ENCODE measurements around the gene TMEM183A.

The TMEM183A gene

DNA sequence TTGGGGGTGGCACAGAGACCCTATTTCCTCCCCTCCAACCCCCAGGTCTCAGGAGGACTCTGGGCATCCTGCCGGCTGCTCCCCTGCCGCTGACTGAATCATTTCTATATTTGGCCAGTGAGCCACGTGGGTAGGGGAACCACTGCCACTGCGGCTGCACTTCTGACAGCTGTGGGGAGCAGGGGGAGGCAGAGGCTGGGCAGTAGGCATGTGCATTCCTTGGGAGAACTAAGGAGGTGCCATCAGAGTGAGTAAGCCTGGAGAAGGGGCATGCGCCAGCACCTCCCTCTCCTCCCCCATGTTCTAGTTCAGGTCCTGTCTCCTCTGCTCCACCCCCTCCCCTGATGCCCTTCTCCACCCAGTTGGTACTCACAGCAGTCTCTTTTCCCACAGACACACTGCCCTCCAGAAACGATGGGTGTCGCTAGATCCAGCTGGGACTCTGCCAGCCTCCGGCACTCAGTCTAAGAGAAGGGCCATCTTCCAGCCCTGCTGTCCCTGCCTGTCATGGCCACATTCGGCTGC, 31.1 kb downstream of the TMEM183A start:
- ATAC-seq (ENCODE audit: low read depth), result peak; percentile 90

DNA sequence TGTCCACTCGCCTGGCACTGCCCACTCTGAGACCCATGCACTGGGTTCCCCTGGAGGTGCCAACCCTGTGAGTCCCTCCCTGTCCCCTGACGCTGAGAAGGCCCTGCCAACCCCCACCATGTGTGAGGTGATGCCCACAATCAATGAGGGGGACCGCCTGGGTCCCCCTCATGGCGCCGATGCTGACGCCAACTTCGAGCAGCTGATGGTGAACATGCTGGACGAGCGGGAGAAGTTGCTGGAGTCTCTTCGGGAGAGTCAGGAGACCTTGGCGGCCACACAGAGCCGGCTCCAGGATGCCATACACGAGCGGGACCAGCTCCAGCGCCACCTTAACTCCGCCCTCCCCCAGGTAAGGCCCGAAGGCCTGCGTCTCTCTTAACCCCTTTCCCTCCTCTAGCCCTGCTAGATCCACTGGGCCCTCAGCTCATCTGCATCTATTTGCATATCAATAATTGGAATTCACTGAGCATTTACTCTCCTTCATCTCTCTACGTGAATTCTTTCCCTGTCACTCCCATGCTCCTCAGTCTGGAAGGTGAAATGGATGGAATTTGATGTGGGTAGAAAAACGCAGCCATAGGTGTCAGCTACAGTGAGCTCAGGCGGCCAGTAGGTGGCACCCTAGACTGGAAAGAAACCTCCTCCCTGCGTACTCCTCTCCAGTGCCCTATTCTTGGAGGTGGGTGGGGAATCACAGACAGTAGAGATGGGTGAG, 31.9 kb downstream of the TMEM183A start:
- DNase-seq (ENCODE audit: low spot score) (peak; percentile 56), ATAC-seq (ENCODE audit: low read depth) (peak; percentile 61)
- Histone ChIP-seq H3K36me3 (ENCODE audit: low read depth) (no peaks in the 10 kb centered on the region), H3K27me3 (ENCODE audit: insufficient read depth, poor library complexity, severe bottlenecking) (no peaks in the 10 kb centered on the region), H3K4me3 (ENCODE audit: severe bottlenecking) (no peak overlapping the region), H3K4me1 (ENCODE audit: insufficient read depth, poor library complexity, severe bottlenecking) (peaks cover 8% of the 10 kb centered on the region), H3K9me3 (ENCODE audit: severe bottlenecking) (no peaks in the 10 kb centered on the region), H3K27ac (ENCODE audit: poor library complexity, severe bottlenecking) (no peak overlapping the region)
- TF ChIP-seq, protein P1, sequence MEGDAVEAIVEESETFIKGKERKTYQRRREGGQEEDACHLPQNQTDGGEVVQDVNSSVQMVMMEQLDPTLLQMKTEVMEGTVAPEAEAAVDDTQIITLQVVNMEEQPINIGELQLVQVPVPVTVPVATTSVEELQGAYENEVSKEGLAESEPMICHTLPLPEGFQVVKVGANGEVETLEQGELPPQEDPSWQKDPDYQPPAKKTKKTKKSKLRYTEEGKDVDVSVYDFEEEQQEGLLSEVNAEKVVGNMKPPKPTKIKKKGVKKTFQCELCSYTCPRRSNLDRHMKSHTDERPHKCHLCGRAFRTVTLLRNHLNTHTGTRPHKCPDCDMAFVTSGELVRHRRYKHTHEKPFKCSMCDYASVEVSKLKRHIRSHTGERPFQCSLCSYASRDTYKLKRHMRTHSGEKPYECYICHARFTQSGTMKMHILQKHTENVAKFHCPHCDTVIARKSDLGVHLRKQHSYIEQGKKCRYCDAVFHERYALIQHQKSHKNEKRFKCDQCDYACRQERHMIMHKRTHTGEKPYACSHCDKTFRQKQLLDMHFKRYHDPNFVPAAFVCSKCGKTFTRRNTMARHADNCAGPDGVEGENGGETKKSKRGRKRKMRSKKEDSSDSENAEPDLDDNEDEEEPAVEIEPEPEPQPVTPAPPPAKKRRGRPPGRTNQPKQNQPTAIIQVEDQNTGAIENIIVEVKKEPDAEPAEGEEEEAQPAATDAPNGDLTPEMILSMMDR (IDR thresholded peaks at IDR 0.05; ENCODE audit: poor library complexity, severe bottlenecking), result peak; percentile 88

More for the DNA sequence above, 31.1 kb downstream of the TMEM183A start:
- DNase-seq (ENCODE audit: low spot score), result peak; percentile 79
- no peaks in the 10 kb centered on the region for H3K36me3 ChIP-seq (ENCODE audit: low read depth)
- no peaks in the 10 kb centered on the region for H3K27me3 ChIP-seq (ENCODE audit: insufficient read depth, poor library complexity, severe bottlenecking)
- H3K4me1 ChIP-seq (ENCODE audit: insufficient read depth, poor library complexity, severe bottlenecking), result peaks cover 8% of the 10 kb centered on the region
- no peak overlapping the region for H3K4me3 ChIP-seq (ENCODE audit: severe bottlenecking)
- H3K9me3 ChIP-seq (ENCODE audit: severe bottlenecking), result no peaks in the 10 kb centered on the region
- TF ChIP-seq, protein P1 (IDR thresholded peaks at IDR 0.05; ENCODE audit: poor library complexity, severe bottlenecking), result no peak
- H3K27ac ChIP-seq (ENCODE audit: poor library complexity, severe bottlenecking), result no peak overlapping the region

DNA sequence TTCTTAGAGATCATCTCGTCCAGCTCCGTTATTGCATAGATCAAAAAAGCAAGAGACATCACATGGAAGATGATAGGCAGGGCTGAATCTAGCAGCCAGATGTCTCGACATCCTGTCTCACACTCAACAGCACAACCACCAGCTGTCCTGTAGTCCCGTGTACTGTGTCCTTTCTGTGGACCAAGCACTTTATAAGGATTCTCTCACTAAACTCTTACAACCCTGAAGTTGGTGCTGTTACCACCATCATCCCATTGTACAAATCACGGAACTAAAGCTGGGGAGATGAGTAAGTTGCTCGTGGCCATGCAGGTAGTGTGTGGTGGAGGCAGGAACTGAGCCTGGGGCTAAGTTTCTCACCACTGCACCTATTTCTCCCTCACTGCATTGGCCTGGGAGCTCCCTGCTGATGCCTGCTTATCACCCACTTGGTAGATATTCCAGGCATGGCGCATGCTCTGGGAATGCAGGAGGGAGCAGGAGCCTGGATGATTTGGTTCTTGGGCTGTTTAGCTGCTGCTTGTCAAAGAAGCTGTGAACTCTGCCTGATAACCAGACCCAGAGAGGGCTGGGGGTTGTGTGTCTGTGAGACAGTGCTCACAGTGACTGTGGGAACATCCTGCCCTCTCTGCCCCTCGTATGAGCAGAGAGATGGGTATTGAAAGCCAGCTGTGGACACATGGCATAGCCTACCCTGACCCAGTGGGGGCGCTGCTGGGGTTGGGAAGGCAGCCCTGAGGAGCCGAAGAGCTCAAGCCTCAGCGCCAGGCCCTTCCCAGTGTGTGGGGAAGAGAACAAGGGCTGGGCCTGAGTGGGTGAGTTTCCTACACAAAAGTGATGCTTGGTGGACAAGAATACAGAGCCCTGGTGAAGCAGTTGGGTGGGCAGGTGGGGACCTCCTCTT, 32.7 kb downstream of the TMEM183A start:
- peaks cover 8% of the 10 kb centered on the region for H3K4me1 ChIP-seq (ENCODE audit: insufficient read depth, poor library complexity, severe bottlenecking)
- H3K27me3 ChIP-seq (ENCODE audit: insufficient read depth, poor library complexity, severe bottlenecking), result no peaks in the 10 kb centered on the region
- DNase-seq (ENCODE audit: low spot score) (peak; percentile 42), ATAC-seq (ENCODE audit: low read depth) (no peak)
- H3K4me3 ChIP-seq (ENCODE audit: severe bottlenecking), result no peak overlapping the region
- TF ChIP-seq, protein P1 (IDR thresholded peaks at IDR 0.05; ENCODE audit: poor library complexity, severe bottlenecking), result peak; percentile 64
- H3K27ac ChIP-seq (ENCODE audit: poor library complexity, severe bottlenecking), result no peak overlapping the region
- H3K9me3 ChIP-seq (ENCODE audit: severe bottlenecking), result no peaks in the 10 kb centered on the region
- H3K36me3 ChIP-seq (ENCODE audit: low read depth), result no peaks in the 10 kb centered on the region

DNA sequence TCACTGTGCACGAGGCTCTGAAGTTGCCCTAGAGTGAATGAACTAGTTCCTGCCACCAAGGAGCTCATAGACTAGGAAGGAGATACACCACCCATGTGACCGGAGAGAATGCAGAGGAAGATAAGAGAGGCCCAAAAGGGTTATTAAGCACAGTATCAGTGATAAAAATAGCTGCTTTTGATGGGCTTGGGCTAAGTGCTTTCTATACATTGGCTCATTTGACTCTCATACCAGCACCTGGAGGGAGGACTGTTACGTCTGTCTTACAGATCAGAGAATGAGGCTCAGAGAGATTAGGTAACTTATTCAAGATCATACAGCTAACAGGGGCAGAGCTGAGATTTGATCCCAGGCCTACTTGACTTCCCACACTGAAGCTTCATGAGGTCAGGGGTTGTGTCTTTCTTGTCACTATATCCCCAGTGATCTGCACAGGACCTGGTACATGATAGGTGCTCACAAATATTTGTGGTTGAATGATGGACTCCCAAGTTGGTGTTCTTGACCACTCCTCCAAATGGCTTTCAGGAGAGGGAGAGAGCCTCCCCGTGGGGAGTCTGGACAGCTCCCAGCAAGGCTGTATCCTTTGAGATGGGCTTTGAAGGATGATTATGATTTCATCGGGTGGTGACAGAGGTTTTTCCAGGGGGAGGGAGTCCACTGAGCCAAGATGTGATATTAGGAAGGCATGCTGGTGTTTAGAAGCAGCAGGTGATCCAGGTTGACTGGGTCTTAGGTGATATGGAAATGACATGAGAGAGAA, 33.5 kb downstream of the TMEM183A start:
- DNase-seq (ENCODE audit: low spot score), result no peak
- no peak for ATAC-seq (ENCODE audit: low read depth)
- Histone ChIP-seq H3K36me3 (ENCODE audit: low read depth) (no peaks in the 10 kb centered on the region), H3K4me1 (ENCODE audit: insufficient read depth, poor library complexity, severe bottlenecking) (peaks cover 8% of the 10 kb centered on the region), H3K4me3 (ENCODE audit: severe bottlenecking) (no peak overlapping the region), H3K27ac (ENCODE audit: poor library complexity, severe bottlenecking) (no peak overlapping the region), H3K27me3 (ENCODE audit: insufficient read depth, poor library complexity, severe bottlenecking) (no peaks in the 10 kb centered on the region), H3K9me3 (ENCODE audit: severe bottlenecking) (no peaks in the 10 kb centered on the region)
- TF ChIP-seq, protein P1 (IDR thresholded peaks at IDR 0.05; ENCODE audit: poor library complexity, severe bottlenecking), result no peak
